HG02798 (cell line): ENCODE measurements around the gene KLHL24.
"Not testable (repeated sequence)": the region's sequence is repeated elsewhere in the genome, so short reads cannot be mapped to it uniquely, and the experiment has no call there.

Experiments used
- ATAC-seq: cut with Tn5 transposase; IDR thresholded peaks from one replicate; pipeline ENCODE4 v1.9.1; 2021; ENCODE audit warnings: mild to moderate bottlenecking; ENCODE audit not compliant: unreplicated experiment, poor library complexity

KLHL24 gene, protein sequence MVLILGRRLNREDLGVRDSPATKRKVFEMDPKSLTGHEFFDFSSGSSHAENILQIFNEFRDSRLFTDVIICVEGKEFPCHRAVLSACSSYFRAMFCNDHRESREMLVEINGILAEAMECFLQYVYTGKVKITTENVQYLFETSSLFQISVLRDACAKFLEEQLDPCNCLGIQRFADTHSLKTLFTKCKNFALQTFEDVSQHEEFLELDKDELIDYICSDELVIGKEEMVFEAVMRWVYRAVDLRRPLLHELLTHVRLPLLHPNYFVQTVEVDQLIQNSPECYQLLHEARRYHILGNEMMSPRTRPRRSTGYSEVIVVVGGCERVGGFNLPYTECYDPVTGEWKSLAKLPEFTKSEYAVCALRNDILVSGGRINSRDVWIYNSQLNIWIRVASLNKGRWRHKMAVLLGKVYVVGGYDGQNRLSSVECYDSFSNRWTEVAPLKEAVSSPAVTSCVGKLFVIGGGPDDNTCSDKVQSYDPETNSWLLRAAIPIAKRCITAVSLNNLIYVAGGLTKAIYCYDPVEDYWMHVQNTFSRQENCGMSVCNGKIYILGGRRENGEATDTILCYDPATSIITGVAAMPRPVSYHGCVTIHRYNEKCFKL

DNA sequence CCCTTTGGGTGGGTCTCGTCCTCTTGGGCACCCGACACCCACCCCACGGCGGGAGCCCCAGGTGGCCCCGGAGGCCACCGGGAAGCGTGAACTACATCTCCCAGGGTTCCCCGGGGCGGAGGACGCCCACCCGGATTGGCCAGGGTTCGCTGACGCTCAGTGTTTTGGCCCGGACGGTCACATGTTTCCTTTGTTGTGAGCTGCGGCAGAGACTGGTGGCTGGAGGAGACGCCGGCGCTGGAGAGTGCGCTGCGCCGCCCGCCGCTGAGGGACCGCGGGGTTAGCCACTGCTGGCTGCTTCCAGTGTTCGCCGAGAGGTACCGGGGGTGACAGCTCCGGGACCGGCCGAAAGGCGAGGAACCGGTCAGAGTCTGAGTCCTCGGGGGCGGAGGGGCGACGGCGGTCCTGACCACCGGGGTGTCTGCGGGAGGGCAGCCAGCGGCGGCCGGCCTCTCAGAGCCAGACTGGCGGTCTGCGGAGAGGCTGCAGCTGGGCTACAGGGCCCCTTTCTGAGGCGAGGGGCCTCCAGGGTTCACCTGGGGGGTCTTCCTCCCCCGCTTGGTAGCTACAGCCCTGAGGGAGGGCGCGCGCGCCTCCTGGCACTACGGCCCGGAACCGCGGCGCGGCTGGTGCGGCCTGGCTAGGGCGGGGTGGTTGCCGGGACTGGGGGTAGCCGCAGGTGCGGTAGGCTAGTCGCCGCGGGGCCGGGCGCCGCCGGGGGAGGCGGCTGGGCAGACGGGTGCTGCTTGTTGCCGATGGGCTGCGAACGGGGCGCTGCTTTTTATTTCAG lies at the start of gene KLHL24:
KLHL24 (plus strand) TSS at position 193 of the 790 bp plus-strand sequence. CDS start 14,734 bp downstream, outside the sequence.
- ATAC-seq: peak; percentile 89

DNA sequence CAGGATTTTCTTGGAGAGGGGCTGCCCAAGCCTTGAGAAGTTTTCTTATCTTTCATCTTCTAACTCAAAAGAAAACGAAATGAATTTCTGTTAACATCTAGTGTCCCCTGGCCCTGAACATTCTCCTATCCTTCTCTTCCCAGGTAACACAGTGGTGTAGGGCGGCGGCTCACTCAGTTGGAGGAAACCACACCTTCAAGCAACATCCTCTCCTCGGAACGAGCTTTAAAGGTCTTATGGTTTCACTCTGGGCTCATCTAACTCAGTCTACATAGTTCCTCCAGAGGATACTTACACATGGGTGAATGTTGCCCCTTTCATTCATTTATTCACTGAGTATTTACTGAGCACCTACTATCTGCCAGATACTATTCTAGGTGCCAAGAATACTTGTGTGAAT lies 48.9 kb upstream of the KLHL24 start:
- ATAC-seq: no peak

DNA sequence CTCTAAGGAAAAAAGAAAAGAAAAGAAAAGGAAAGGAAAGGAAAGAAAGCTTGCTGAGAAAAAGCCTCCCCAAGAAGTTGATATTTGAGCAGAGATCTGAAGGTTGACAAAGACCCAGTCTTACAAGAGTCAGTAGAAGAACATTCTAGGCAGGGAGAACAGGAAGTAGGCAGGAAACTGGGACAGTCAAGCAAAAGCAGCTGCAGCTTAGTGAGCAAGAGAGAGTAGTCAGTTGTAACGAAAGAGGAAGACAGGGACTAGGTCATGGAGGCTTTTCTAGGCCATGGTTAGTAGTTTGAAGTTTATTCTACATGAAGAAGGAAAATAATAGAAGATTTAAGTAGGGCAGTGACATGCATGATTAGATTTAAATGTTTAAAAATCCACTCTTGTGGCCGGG lies 48.1 kb upstream of the KLHL24 start:
- ATAC-seq: no peak

DNA sequence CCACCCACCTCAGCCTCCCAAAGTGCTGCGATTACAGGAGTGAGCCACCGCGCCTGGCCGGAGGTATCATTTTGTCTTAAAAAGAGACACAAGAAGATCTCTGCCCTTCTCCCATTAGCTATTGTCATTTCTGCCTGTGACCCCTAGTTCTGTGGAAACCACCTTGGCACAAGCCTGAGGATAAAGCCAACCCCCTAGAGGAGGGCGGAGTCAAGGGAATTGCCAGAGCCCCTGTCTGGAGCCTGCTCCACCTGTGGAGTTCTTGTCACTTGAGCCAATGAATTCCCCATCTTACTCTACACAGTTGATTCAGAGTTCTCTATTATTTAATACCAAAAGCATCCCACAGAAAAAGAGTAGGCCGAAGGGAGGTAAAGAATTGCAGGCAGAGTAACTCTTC lies 45.0 kb upstream of the KLHL24 start:
- ATAC-seq: no peak

DNA sequence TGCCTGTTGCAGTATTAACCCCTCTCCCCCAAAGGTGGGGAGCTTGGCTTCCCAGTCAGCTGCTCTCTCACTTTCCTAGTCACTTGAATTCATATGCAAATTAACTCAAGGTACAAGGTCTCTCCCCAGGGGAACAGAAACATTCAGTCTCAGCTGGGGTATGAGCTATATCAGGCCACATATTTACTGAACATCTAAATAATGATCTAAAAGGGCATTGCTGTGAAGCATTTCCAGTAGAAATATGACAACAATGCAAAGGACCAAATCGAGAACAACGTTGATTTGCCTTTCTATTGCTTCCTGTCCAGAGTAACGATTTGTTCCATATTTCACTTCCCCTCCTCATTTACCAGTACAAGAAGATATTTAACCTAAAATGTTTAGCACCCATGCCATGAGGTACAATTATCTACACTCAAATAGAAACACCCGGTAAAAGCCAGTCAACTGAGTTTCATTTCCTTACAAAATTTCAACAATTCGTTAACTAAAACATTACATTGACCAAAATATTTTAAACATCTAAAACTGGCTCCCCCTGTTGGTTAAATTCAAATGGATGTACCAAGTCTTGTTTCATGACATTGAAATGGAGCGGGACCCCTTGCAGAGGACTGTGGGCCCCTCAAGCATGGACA lies 43.4 kb upstream of the KLHL24 start:
- ATAC-seq: peak; percentile 84

DNA sequence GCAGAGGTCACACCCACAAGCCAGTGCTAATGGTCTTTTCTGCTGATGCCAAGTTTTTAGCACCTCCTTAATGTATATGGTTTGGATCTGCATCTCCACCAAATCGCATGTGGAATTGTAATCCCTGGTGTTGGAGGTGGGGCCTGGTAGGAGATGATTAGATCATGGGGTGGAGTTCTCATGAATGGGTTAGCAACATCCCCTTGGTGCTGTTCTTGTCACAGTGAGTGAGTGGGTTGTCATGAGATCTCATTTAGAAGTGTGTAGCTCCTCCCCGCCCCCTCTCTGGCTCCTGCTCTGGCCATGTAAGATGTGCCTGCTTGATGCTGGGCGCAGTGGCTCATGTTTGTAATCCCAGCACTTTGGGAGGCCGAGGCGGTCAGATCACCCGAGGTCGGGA lies 42.6 kb upstream of the KLHL24 start:
- ATAC-seq: no peak

DNA sequence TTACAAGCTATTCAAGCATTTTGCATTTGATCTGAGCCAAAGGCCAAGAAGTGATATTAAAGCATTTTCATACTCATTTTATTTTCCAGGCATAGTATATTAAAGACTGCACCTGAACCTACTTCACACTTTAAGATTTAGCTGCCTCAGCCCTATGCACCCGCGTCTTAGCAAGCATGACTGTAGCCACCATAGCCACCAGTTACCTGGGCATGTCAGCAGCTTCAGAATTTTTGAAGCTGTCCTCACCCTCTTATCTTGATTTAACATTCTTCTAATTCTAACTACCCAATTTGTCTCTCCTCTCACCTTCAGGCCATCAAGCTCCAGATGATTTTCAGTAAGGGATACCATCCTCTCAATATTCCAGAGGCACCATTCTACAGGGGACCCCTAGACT lies 40.8 kb upstream of the KLHL24 start:
- no peak for ATAC-seq

DNA sequence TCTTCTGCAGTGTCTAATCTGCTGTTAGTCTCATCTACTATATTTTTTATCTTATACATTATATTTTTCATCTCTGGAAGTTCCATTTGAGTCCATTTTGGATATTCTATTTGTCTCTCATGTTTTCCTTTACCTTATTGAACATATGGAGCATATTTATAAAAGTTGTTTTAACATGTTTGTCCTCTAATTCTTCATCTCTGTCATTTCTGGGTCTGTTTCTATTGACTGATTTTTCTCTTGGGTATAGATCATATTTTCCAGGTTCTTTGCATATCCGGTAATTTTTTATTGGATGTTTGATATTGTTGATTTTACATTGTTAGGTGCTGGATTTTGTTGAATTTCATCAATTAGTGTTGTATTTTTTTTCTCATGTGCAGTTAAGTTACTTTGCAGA lies 37.5 kb upstream of the KLHL24 start:
- no peak for ATAC-seq

DNA sequence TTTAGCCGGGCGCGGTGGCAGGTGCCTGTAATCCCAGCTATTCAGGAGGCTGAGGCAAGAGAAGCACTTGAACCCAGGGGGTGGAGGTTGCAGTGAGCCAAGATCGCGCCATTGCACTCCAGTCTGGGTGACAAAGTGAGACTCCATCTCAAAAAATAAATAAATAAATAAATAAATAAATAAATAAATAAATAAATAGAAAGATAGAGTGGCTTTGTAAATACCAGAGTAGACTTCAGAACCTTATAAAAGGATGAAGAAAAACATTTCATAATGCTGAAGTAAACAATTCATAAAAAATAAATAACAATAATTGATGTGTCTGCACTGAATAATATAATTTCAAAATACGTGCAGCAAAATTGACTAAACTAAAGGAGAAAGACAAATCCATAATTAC lies 24.1 kb upstream of the KLHL24 start:
- not testable (repeated sequence) for ATAC-seq

DNA sequence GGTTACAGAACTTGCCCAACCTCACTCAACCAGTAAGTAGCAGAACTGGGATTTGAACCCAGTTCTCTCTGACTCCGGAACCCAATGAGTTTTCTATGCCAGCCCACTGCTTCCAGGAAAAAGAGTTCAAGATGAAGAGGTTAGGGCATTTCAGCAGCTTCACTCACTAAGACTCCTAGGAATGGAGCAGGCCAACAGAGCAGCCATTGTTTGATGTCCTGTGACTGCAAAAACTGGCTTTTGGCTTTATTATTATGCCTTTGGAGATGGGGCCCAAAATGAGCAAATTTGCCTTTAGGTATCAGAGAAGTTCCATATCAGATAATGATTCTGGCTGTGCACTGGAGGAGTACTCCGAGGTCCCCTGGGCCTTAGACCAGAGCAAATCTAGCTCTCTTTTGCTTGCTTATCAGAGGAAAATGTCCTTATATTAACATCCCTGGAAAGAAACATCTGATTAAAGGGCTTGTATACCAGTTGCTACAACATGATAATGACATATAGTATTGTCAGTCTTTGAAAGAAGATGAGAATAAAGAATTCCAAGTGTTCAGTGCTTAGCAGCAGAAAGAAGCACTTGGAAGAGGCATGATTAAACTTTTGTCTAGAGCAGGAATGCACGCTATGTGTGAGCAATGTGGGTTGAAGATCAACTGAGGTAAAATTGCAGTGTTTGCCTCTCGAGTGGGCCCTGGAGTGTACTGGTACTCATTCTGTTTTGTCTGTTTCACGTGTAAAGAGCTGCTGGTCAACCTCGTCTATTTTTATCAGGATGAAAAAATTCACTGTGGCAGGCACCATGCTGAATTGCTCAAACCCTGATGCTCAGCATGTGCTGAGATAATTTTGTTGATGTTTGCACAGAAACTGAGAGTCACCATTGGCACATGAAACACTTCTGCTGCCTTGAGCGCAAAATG lies 21.8 kb upstream of the KLHL24 start:
- no peak for ATAC-seq

DNA sequence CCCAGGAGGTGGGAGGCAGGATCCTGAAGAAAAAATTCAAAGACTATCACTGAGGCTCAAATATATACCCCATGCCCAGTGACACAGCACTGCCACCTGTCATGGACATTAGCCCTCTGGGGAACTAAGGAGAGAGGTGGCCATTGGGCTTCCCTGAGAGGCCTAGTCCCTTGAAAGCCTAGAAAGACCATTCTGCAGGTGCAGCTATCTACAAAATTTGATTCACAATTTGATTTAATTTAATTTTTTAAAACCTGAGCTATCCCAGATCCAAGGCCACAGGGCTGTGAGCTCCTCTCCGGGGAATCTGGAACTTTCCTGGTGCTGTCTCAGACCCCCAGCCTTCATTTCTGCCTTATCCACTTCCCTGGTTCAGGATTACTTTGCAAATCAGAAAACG lies 16.9 kb upstream of the KLHL24 start:
- ATAC-seq: no peak

DNA sequence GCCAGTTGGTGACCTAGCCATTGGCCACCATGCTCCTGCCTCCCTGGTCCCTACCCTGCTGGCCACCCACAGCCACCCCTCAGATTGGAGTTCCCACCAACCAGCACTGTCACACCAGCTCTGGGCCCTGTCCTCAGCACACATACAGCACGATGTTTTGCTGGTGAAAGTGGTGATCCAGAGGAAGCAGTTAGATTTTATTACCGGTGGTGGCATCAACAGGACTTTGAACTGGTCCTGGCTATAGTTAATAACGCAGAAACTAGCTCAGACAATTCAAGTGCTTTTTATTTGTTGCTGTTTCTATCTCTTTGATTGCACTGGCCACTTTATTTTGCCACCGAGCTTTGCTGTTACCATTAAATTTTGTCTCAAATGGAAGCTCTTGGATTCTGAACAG lies 16.4 kb upstream of the KLHL24 start:
- no peak for ATAC-seq

DNA sequence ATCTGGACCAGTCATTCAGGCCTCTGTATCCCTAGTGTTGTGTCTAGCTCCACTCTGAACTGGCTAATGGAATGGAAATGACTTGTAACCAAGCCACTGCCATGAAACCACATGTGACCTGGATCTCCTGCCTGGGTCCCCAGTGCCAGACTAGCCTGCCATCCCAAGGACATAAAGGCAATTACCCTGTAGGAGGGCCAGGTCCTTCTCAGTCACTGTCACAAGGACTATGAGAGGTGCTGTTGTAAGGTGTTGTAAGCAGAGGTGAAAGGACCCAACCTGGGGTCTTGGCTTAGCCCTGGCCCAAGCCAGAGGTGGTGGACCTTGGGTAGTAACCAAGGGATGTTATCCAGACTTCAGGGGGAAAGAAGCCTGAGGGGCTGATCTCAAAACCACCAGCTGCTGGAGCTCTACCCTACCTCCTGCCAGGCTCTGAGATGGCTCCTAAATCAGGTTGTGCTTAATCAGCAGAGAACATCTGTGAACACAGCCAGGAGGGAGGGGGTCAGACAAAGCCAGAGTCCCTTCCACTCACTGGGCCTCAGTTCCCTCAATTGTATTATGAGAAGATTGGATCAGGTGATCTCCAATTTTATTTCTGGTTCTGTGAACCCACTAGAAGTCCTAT lies 15.7 kb upstream of the KLHL24 start:
- ATAC-seq: no peak

DNA sequence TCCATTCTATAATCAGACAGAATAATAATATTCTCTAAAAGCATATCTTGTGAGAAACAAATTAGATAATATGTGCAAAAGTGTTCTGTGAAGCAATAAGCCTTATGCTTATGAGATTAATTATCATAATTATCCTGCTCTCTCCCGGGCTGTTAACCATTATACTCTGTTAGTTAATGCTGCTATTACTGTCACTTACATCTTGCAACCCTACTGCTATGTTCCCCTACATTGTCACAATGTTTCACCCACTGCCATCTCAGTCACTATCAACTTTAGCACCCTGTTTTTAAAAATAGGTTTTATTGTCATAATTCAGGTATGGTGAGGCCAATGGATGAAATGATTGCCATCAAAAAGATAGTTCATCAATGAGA lies 15.2 kb upstream of the KLHL24 start:
- ATAC-seq: no peak

DNA sequence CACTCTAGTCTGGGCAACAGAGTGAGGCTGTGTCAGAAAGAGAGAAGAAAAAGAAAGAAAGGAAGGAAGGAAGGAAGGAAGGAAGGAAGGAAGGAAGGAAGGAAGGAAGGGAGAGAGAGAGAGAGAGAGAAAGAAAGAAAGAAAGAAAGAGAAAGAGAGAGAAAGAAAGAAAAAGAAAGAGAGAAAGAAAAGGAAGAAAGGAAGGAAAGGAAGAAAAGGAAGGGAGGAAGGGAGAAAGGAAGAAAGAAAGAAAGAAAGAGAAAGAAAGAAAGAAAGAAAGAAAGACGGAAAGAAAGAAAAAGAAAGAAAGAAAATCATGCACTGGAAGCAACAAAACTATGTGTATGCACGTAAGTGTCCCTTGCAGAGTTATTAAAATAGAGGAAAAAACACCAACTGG lies 12.9 kb upstream of the KLHL24 start:
- not testable (repeated sequence) for ATAC-seq

DNA sequence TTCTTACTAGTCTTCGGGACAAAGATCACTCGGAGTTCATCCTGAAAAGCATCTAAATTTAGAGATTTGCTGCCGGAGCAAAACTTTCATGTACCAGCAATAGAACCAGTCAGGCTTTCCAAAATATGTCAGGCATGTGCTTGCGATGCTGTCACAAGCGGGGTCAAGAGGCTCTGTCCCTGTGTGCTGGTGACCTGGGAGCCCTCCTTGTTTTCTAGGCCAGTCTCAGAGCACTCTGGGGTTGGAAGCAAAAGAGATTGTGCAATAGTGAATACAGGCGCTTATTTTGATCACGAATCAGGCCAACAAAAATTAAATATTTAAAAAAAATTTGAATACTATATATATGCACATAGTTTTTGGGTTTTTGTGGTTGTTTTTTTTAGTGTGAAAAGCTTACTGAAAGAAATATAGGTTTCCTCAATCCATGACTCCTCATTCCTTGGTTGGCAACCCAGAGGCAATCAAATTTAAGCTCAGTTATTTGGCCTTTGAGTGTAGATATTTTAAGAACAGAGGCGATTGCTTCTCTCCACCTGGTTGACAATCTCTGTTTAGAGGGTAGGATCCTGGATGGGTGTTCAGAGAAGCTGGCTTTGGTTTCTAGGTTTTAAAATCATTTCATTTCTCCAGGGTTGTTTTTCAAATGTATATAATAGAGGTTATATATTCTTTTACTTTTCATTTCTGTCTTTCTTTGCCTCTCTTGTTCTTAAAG lies 8.4 kb upstream of the KLHL24 start:
- no peak for ATAC-seq

DNA sequence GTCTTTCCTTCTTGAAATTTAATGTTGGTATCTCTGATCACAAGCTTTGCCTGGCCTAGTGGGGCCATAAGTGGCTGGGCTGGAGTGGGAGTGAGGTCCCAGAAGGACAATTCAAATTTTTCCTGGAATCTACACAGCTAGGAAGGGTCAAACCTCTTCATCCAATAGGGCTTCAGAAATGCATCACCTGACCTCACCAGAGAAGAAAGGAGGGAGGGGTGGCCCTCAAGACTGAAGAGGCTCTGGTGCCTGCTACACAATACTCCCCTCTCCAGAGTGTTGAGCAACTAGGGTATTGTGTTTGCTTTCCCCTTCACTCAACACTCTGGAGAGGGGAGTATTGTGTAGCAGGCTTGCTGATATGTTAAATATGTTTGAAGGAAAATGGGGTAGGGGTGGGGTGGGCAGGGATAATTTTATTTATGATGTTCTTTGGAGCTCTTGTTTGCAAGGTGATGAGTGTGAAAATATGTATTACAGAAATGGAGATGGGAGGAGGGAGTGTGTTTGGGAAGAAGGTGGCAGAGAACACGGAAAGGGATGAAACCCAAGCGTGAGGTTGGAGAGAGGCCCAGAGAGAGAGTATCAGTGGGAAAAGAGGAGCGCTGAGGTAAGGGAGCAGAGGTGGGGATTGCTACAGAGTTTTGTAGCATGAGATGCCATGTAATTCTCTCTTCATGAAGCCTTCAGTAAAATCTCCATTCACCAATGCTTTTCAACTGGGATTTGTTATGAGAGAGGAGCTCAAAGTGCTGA lies 5.7 kb upstream of the KLHL24 start:
- ATAC-seq: no peak

DNA sequence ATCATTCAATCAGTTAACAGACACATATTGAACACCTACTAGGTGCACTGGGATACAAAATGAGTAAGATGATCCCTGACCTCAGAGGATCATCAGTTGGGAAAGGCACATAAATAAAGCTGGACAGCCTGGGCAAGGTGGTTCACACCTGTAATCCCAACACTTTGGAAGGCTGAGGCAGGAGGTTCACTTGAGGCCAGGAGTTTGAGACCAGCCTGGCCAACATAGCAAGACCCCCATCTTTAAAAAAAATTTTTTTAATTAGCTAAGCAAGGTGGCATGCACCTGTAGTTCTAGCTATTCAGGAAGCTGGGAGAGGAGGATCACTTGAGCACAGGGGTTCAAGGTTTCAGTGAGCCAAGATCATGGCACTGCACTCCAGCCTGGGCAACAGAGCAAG lies 3.7 kb upstream of the KLHL24 start:
- no peak for ATAC-seq
